HG02943 (cell line): Measurements from ENCODE around the gene DOCK2.
"Not testable (repeated sequence)": the region's sequence is repeated elsewhere in the genome, so short reads cannot be mapped to it uniquely, and the experiment has no call there.

ENCODE experiments used
- ATAC-seq: cut with Tn5 transposase; IDR thresholded peaks from one replicate; pipeline ENCODE4 v1.9.1; 2021; ENCODE audit warnings: mild to moderate bottlenecking, low read depth, moderate library complexity; ENCODE audit not compliant: unreplicated experiment

The DOCK2 gene

GRCh38 chr5:169710675-169711074, 73.6 kb downstream of the DOCK2 start:
- ATAC-seq = no peak

GRCh38 chr5:169711551-169712225, 74.6 kb downstream of the DOCK2 start:
- ATAC-seq = no peak

- ATAC-seq = no peak
Measured at GRCh38 chr5:169712428-169712827, 75.4 kb downstream of the DOCK2 start.

GRCh38 chr5:169716287-169716686, 79.2 kb downstream of the DOCK2 start:
- ATAC-seq = no peak

DNA sequence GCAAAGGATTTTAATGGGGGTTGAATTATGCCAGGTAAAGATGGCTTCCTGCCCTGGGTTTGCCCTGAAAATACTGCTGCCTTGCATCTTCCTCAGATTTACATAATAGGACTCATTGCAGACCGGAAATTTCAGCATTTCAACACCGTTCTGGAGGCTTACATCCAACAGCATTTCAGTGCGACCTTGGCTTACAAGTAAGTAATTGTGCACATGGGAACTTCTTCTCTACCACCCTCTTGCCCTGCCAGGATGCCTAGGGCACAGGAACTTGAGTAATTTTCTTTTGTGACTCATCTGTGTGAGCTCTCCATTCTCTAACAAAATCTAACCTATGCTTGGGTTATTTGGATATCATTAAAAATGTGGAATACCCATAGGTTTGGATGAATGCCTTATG, 80.2 kb downstream of the DOCK2 start:
- no peak for ATAC-seq

DNA sequence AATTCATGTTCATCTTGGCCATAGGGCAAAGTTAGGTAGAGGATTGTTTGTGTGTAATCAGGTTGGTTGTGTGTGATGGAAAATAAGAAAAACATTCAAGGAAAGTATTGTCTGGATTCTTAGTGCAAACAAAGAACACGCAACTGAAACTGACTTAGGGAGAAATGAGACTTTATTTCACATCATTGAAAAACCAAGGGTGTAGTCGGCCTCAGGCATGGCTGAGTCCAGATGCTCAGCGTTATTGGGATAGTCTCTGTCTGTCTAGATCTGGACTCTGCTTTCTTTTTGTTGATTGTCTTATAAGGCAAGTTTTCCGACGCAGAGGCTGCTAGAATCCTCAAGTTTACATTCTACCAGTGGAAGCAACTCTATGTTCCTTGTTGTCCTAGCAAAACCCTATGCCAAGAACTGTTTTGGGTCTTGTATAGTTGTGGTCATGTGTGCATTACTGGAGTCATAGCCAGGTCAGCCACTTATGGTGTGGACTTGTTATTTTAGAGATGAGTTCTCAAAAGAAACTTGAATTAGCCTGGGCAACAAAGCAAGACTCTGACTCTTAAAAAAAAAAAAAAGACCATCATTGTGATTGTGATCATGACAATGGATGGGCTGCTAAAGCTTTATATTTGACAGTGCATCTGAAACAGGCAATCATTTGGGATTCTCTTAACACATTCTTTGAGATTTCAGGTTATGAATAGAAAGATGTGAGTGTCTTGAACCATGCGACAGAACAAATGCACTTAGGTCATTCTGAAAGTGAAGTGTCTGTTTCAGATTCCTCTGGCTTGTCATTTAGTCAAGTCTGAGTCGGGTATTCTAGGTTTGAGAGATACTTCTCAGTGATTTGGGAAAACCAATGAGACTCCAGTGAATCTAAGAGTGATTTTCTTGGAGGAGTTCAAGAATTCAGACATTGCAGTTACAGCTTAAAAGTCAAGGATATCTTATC, 82.6 kb downstream of the DOCK2 start:
- no peak for ATAC-seq

- ATAC-seq = no peak
Measured at GRCh38 chr5:169721771-169722170, 84.7 kb downstream of the DOCK2 start.

GRCh38 chr5:169723103-169723831, 86.2 kb downstream of the DOCK2 start:
- ATAC-seq = no peak

DNA sequence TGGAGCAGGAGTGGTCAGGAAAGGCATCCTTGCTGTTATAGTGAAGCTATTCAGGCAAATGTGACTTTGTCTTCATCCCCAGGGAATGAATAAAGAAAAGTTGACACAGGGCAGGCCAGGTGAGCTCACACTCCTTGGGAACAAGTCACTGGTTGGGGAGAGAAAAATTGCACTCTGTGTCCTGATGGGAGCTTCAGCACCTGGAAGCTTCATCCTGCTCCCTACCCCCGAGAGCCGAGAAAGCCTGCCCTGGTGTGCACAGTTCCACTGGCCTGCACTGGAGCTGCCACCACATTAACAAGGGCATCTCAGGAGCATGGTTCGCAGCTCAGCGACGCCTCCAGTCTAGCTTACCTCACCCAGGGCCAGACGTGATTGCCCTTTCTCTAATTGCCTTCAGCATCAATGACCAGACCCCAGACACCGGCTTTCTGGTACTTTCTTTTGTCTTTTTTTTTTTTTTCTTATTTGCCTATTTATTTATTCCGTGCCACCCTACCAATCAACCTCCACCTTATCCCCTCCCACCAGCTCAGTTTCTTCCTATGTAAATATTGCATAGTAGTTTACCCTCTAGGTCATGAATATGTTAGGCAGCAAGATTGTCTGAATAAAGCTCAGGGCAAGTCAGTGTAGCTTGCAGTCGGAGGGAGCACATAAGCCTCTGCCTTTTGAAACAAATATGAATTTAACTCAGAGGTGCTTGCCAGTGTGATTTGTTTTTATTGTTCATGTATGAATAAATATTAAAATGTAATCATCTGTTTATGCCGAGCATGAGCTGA, 87.4 kb downstream of the DOCK2 start:
- no peak for ATAC-seq

DNA sequence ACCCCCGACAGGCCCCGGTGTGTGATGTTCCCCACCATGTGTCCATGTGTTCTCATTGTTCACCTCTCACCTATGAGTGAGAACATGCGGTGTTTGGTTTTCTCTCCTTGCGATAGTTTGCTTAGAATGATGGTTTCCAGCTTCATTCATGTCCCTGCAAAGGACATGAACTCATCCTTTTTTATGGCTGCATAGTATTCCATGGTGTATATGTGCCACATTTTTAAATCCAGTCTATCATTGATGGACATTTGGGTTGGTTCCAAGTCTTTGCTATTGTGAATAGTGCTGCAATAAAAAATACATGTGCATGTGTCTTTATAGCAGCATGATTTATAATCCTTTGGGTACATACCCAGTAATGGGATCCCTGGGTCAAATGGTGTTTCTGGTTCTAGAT, 88.6 kb downstream of the DOCK2 start:
- ATAC-seq = not testable (repeated sequence)

DNA sequence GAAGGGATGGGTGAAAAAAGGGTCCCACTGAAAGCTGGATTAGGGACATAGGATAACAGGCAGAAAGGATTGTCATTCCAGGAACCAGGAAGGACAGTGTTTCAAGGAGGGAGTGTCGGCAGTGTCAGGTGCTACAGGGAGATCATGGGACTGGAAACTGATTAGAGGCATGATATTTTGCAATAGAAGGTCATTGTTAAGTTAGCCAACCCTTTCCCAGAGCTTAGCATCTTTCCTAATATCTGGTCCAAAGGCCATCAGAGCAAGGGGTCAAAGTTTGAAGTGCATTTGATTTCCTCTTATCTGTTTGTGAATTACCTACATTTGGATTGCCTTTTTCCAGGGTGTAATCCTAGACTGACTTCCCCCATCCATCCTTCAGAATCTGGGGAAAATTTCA, 91.3 kb downstream of the DOCK2 start:
- no peak for ATAC-seq

GRCh38 chr5:169731221-169731620, 94.1 kb downstream of the DOCK2 start:
- ATAC-seq = no peak

DNA sequence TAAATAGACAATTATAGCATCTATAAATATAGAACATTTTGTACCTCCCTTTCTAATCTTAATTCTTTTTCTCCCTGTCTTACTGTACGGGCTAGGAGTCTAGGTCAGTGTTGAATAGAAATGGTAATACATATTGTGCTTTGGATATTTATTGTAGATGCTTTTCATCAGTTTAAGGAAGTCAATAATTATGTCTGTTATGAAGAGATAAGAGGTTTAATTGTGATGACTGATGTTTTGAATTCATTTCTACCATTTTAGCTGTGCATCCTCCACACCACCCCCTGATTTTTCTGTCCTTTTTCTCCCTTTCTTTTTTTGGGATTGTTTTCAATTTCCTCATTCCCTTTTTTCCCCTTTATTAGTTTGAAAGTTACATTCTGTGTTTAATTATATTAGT, 95.8 kb downstream of the DOCK2 start:
- no peak for ATAC-seq

DNA sequence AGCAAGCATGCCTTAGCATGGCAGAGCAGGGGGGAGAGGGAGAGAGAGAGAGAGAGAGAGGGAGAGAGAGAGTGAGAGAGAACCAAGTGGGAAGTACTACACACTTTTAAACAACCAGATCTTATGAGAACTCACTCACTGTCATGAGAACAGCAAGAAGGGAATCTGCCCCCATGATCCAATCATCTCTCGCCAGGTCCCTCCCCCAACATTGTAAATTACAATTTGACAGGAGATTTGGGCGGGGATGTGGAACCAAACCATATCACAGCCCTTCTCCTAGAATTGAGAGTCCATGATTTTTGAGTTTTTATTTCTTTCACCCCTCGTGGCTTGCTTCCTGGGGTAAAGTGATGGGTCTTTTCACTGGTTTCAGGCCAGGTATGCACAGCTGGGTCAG, 98.8 kb downstream of the DOCK2 start:
- no peak for ATAC-seq

DNA sequence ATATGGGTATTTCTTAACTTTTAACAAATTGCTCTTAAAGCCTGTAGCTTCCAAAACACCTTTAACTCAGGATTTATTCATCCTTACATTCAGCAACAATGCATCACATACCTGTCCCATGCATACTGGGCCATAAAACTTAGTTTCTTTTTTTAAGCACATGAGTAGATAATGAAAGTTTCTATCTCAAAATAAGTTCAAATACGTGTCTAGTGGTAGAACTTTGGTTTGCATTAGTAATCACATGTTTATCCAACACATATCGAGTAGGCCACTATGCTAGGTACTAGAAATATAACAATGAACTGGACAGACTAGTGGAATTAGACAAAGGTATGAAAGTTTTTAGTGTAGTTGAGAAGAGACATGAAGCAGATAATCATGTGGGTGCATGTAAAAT, 99.6 kb downstream of the DOCK2 start:
- ATAC-seq = no peak

DNA sequence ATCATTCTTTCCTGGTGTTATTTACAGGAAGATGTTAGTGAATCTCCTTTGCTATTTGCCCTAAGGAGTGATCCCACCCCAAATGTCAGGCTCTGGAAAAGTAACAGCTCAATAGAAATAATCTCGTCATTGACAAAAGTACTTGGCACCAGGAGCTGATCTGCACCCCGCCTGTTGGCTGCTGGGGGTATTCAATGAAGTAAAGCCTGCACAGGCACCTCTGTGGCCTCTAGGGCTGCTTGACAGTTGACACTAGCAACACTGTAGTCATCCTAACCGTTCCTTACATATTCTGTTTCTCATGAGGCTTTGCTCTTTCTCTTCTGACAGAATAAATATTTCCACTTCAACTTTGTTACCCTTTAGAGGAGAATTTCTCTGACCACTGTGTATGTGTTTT, 103.4 kb downstream of the DOCK2 start:
- ATAC-seq = no peak

- no peak for ATAC-seq
Measured at GRCh38 chr5:169742771-169743296, 105.8 kb downstream of the DOCK2 start.

DNA sequence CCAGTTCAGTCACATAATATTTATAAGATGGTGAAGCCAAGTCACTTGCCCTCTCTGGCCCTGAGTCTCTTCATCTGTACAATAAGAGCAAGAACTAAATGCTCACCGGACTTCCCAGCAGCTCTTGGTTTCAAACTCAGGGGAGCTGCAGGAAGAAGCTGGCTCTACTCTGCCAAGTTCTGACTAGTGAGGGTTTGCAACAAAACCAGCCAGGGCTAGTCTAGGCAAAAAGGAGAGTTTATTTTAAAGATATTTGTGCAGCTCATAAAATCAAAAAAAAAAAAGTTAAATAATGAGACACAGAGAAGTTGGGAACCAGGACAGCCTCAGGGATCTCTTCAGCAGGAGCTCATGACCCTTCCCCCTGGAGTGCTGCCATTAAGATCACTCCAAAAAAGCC, 107.3 kb downstream of the DOCK2 start:
- ATAC-seq = no peak

DNA sequence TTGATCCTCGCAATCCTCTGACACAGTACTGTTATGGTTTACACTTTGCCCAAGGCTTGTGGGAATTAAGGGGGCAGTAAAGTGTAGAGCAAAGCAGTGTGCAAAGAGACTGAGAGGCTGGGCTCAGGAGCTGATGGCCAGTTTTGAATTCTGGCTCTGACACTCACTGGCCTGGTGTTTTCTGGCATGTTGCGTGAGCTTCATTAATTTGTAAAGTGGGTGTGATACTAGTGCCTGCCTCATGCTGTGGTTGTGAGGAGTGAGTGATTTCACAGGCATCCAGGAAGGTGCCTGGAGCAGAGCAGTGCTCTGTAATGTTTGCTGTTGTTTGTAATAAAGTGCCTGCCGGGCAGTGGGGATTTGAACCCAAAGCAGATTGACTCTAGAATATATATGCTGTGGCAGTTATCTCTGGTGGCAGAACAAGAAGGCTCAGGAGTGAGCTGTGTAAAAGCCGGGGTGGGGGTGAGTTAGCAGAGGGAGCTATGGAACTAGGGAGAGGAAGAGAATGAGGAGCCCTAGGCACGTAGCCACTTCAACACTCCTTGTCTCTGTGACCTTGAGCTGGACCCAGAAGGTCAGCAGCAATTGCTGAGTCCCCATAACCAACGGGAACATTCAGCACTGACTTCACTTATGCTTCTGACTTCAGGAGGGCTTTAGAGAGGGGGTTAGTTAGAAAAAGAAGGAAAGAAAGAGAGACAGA, 108.5 kb downstream of the DOCK2 start:
- ATAC-seq = no peak
